Measurements from ENCODE around the gene TXNRD1.

DNA sequence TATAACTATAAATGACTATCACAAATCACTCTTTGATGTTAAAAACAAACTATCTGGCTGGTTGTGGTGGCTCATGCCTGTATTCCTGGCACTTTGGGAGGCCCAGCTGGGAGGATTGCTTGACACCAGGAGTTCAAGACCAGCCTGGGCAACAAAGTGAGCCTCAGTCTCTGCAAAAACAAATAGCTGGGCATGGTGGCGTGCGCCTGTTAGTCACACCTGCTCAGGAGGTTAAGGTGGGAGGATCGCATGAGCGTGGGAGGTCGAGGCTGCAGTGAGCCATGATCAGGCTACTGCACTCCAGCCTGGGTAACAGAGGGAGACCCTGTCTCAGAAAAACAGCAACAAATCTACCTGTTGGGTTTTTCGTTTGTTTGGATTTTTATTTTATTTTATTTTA, 5.4 kb downstream of the TXNRD1 start:
- TF ChIP-seq POLR2A (IDR thresholded peaks at IDR 0.05) (no peak), EP300 (IDR thresholded peaks at IDR 0.05) (no peak)
